CD4-positive, alpha-beta memory T cell (primary cell): Measurements from ENCODE around the gene TIGD7. TPM values are rescaled to one million over a fixed set of nuclear protein-coding genes. Genes with fewer than 3 reads are reported as not detected.

Source experiments
- CTCF ChIA-PET: fragments of 350-600 bp; sonication (Branson Sonifier 250); formaldehyde crosslinking; loops from one replicate; lab custom pipeline; 2021; ENCODE audit warnings: inconsistent platforms; ENCODE audit not compliant: partially characterized antibody; lab: Charles Lee
- POLR2A ChIA-PET: fragments of 350-600 bp; sonication (Branson Sonifier 250); formaldehyde crosslinking; loops from one replicate; lab custom pipeline; 2021; ENCODE audit not compliant: partially characterized antibody; lab: Charles Lee
- DNase-seq, 5 donors: peaks; one replicate each; pipeline versions ENCODE4 v3.0.0 to v3.0.0-alpha.2; 2020 to 2022; ENCODE audit warnings: mixed read lengths in 1 of 5
- H3K27ac ChIP-seq: one replicate; pipeline ENCODE4 v1.7.0; 2013; ENCODE audit warnings: low read depth, low read length
- H3K27me3 ChIP-seq: 2 replicates; pipeline ENCODE4 v1.7.0; 2013; ENCODE audit warnings: mild to moderate bottlenecking, low read length, moderate library complexity; ENCODE audit not compliant: insufficient read depth
- H3K36me3 ChIP-seq: 2 replicates; pipeline ENCODE4 v1.7.0; 2013; ENCODE audit warnings: mild to moderate bottlenecking, low read length, moderate library complexity; ENCODE audit not compliant: insufficient read depth
- H3K4me1 ChIP-seq: 2 replicates; pipeline ENCODE4 v1.7.0; 2013; ENCODE audit warnings: mild to moderate bottlenecking, low read length, moderate library complexity; ENCODE audit not compliant: insufficient read depth
- H3K4me3 ChIP-seq, 2 donors: one replicate each; pipeline ENCODE4 v1.7.0; 2013; ENCODE audit warnings: low read length in 2 of 2, mild to moderate bottlenecking in 1 of 2
- H3K9me3 ChIP-seq, 2 donors: one replicate each; pipeline ENCODE4 v1.7.0; 2013; ENCODE audit warnings: low read length in 2 of 2, control low read depth in 1 of 2; ENCODE audit not compliant: control insufficient read depth in 1 of 2
- H3K27ac Mint-ChIP-seq, 7 donors: one replicate each; pipeline ENCODE4 v1.8.0; 2020 to 2021; ENCODE audit warnings: mixed read lengths in 7 of 7, mild to moderate bottlenecking in 6 of 7, inconsistent platforms in 3 of 7, moderate library complexity in 3 of 7
- H3K27me3 Mint-ChIP-seq, 2 donors: one replicate each; pipeline ENCODE4 v1.8.0; 2020 to 2021; ENCODE audit warnings: mixed read lengths in 2 of 2
- H3K36me3 Mint-ChIP-seq, 2 donors: one replicate each; pipeline ENCODE4 v1.8.0; 2020 to 2021; ENCODE audit warnings: mixed read lengths in 2 of 2, inconsistent platforms in 1 of 2, mild to moderate bottlenecking in 1 of 2
- H3K4me1 Mint-ChIP-seq, 4 donors: one replicate each; pipeline ENCODE4 v1.8.0; 2020 to 2021; ENCODE audit warnings: mixed read lengths in 4 of 4, mild to moderate bottlenecking in 1 of 4
- H3K4me3 Mint-ChIP-seq, 8 donors: one replicate each; pipeline ENCODE4 v1.8.0; 2020 to 2021; ENCODE audit warnings: mixed read lengths in 8 of 8, mild to moderate bottlenecking in 7 of 8, moderate library complexity in 6 of 8, inconsistent platforms in 3 of 8
- H3K9me3 Mint-ChIP-seq, 8 donors: one replicate each; pipeline ENCODE4 v1.8.0; 2020 to 2021; ENCODE audit warnings: mixed read lengths in 8 of 8, mild to moderate bottlenecking in 5 of 8, inconsistent platforms in 3 of 8, moderate library complexity in 1 of 8
- intact Hi-C: fragments of 100-400 bp; cut with micrococcal nuclease; formaldehyde crosslinking; loops from one replicate; pipeline ENCODE4 v1.15.1; 2023
- polyA plus RNA-seq, 2 donors: library from polyadenylated mRNA; unstranded; fragments of 300-500 nt; fragmentation: Illumina TruSeq; gene quantifications; one replicate each; pipeline ENCODE4 v1.2.3, GENCODE V29; 2021
- total RNA-seq, 2 experiments: library from RNA; stranded (reverse); gene quantifications; one replicate each; pipeline ENCODE4 v1.2.3, GENCODE V29; 2021

The TIGD7 gene
- total and polyA plus RNA-seq, 4 experiments from 2014 or later: 3.2 to 19.0 (median 8.8) TPM

- intact Hi-C loops: no loop called here
- Histone ChIP-seq H3K27ac (no peak overlapping the region), H3K36me3 (no peaks in the 10 kb centered on the region), H3K9me3 (no peaks in the 10 kb centered on the region), H3K4me3 (no peak overlapping the region), H3K4me1 (peaks cover 15% of the 10 kb centered on the region), H3K27me3 (no peaks in the 10 kb centered on the region)
- Mint-ChIP-seq H3K27ac (no peak overlapping the region), H3K4me3 (no peak overlapping the region), H3K36me3 (peaks cover 0 to 15% of the 10 kb centered on the region in 2 donors), H3K27me3 (no peaks in the 10 kb centered on the region), H3K9me3 (peaks cover 0 to 5% (median 1%) of the 10 kb centered on the region in 8 donors), H3K4me1 (peaks cover 16 to 29% (median 23%) of the 10 kb centered on the region in 4 donors)
- ChIA-PET POLR2A (interaction anchor here (1.6 kb wide), 1 partner anchor 141 kb away, joined by 4 read pairs; the partner anchor contains the start of genes ZNF174 and ZSCAN32), CTCF (no interaction called here)
- DNase-seq: no peak
Measured at GRCh38 chr16:3259836-3260235, 45.4 kb downstream of the TIGD7 start.

- Histone ChIP-seq H3K9me3 (no peaks in the 10 kb centered on the region), H3K27ac (no peak overlapping the region), H3K4me3 (no peak overlapping the region), H3K36me3 (no peaks in the 10 kb centered on the region), H3K4me1 (no peaks in the 10 kb centered on the region), H3K27me3 (no peaks in the 10 kb centered on the region)
- H3K27ac Mint-ChIP-seq: no peak overlapping the region
- peaks cover 0 to 2% of the 10 kb centered on the region in 2 donors for H3K27me3 Mint-ChIP-seq
- no peak overlapping the region for H3K4me3 Mint-ChIP-seq
- no peaks in the 10 kb centered on the region for H3K36me3 Mint-ChIP-seq
- peaks cover 0 to 2% (median 0%) of the 10 kb centered on the region in 8 donors for H3K9me3 Mint-ChIP-seq
- ChIA-PET CTCF (interaction anchor here (1.5 kb wide), 1 partner anchor 26 kb away, joined by 3 read pairs; no protein-coding TSS in a partner anchor), POLR2A (no interaction called here)
- peaks cover 3 to 5% (median 4%) of the 10 kb centered on the region in 4 donors for H3K4me1 Mint-ChIP-seq
- intact Hi-C loops: no loop called here
- no peak for DNase-seq
Measured at GRCh38 chr16:3256866-3257465, 48.3 kb downstream of the TIGD7 start.

- H3K4me1 ChIP-seq: no peaks in the 10 kb centered on the region
- CTCF ChIA-PET: no interaction called here
Measured at GRCh38 chr16:3256146-3256865, 48.9 kb downstream of the TIGD7 start, which contains the start of gene MEFV. TSS of gene MEFV (minus strand) at chr16:3256633. CDS start at chr16:3256587, 46 bp downstream.

GRCh38 chr16:3254309-3254708, 50.9 kb downstream of the TIGD7 start:
- intact Hi-C loops: no loop called here
- no peak for DNase-seq
- H3K4me1 ChIP-seq: no peaks in the 10 kb centered on the region
- H3K27me3 Mint-ChIP-seq: peaks cover 0 to 2% of the 10 kb centered on the region in 2 donors
- no peaks in the 10 kb centered on the region for H3K36me3 ChIP-seq
- POLR2A ChIA-PET: interaction anchor here (2.3 kb wide), 1 partner anchor 9 kb away, joined by 9 read pairs; no protein-coding TSS in a partner anchor
- CTCF ChIA-PET: no interaction called here
- H3K4me1 Mint-ChIP-seq: peaks cover 0 to 1% (median 0%) of the 10 kb centered on the region in 4 donors
- H3K4me3 Mint-ChIP-seq: no peak overlapping the region
- H3K4me3 ChIP-seq: no peak overlapping the region
- H3K9me3 ChIP-seq: no peaks in the 10 kb centered on the region
- H3K27ac Mint-ChIP-seq: no peak overlapping the region
- no peaks in the 10 kb centered on the region for H3K36me3 Mint-ChIP-seq
- no peaks in the 10 kb centered on the region for H3K27me3 ChIP-seq
- H3K27ac ChIP-seq: no peak overlapping the region
- no peaks in the 10 kb centered on the region for H3K9me3 Mint-ChIP-seq

More at GRCh38 chr16:3256146-3256865, 48.9 kb downstream of the TIGD7 start, which contains the start of gene MEFV:
- H3K27me3 Mint-ChIP-seq: peaks cover 0 to 2% of the 10 kb centered on the region in 2 donors
- no peaks in the 10 kb centered on the region for H3K9me3 Mint-ChIP-seq
- no peaks in the 10 kb centered on the region for H3K36me3 Mint-ChIP-seq
- no peaks in the 10 kb centered on the region for H3K36me3 ChIP-seq
- H3K27ac ChIP-seq: no peak within 1 kb of the TSS
- H3K4me3 Mint-ChIP-seq: no peak within 1 kb of the TSS
- no peak within 1 kb of the TSS for H3K4me3 ChIP-seq
- H3K4me1 Mint-ChIP-seq: peaks cover 0 to 2% (median under 1%) of the 10 kb centered on the region in 4 donors
- H3K27me3 ChIP-seq: no peaks in the 10 kb centered on the region
- H3K9me3 ChIP-seq: no peaks in the 10 kb centered on the region
- intact Hi-C loops: no loop called here
- no peak for DNase-seq
- H3K27ac Mint-ChIP-seq: no peak within 1 kb of the TSS
- POLR2A ChIA-PET: interaction anchor here (0.7 kb wide), 1 partner anchor 8 kb away, joined by 5 read pairs; no protein-coding TSS in a partner anchor

GRCh38 chr16:3252967-3253366, 52.3 kb downstream of the TIGD7 start:
- H3K27ac Mint-ChIP-seq: no peak overlapping the region
- no peaks in the 10 kb centered on the region for H3K27me3 ChIP-seq
- no peak overlapping the region for H3K27ac ChIP-seq
- no peaks in the 10 kb centered on the region for H3K36me3 ChIP-seq
- ChIA-PET POLR2A (no interaction called here), CTCF (interaction anchor here (1.2 kb wide), 1 partner anchor 123 kb away, joined by 3 read pairs; no protein-coding TSS in a partner anchor)
- H3K4me1 Mint-ChIP-seq: no peaks in the 10 kb centered on the region
- no peaks in the 10 kb centered on the region for H3K9me3 ChIP-seq
- H3K4me3 Mint-ChIP-seq: no peak overlapping the region
- peaks cover 0 to 2% of the 10 kb centered on the region in 2 donors for H3K27me3 Mint-ChIP-seq
- DNase-seq: no peak
- no peaks in the 10 kb centered on the region for H3K36me3 Mint-ChIP-seq
- H3K4me3 ChIP-seq: no peak overlapping the region
- no peaks in the 10 kb centered on the region for H3K9me3 Mint-ChIP-seq
- intact Hi-C loops: no loop called here
- no peaks in the 10 kb centered on the region for H3K4me1 ChIP-seq

- no peak for DNase-seq
- intact Hi-C loops: no loop called here
- H3K27me3 Mint-ChIP-seq: peaks cover 0 to 2% of the 10 kb centered on the region in 2 donors
- H3K9me3 Mint-ChIP-seq: peaks cover 0 to 3% (median 0%) of the 10 kb centered on the region in 8 donors
- no peak overlapping the region for H3K4me3 Mint-ChIP-seq
- H3K4me1 ChIP-seq: no peaks in the 10 kb centered on the region
- POLR2A ChIA-PET: interaction anchor here (1.0 kb wide), 1 partner anchor 208 kb away, joined by 3 read pairs; no protein-coding TSS in a partner anchor
- H3K4me3 ChIP-seq: no peak overlapping the region
- H3K4me1 Mint-ChIP-seq: no peaks in the 10 kb centered on the region
- H3K36me3 ChIP-seq: no peaks in the 10 kb centered on the region
- no peak overlapping the region for H3K27ac ChIP-seq
- CTCF ChIA-PET: no interaction called here
- no peaks in the 10 kb centered on the region for H3K9me3 ChIP-seq
- no peaks in the 10 kb centered on the region for H3K36me3 Mint-ChIP-seq
- H3K27ac Mint-ChIP-seq: no peak overlapping the region
- no peaks in the 10 kb centered on the region for H3K27me3 ChIP-seq
Measured at GRCh38 chr16:3249451-3249850, 55.8 kb downstream of the TIGD7 start.

- H3K27ac Mint-ChIP-seq: no peak overlapping the region
- no peaks in the 10 kb centered on the region for H3K27me3 ChIP-seq
- no peaks in the 10 kb centered on the region for H3K4me1 Mint-ChIP-seq
- H3K36me3 Mint-ChIP-seq: no peaks in the 10 kb centered on the region
- H3K27me3 Mint-ChIP-seq: peaks cover 0 to 2% of the 10 kb centered on the region in 2 donors
- intact Hi-C loops: no loop called here
- no peaks in the 10 kb centered on the region for H3K9me3 ChIP-seq
- ChIA-PET POLR2A (no interaction called here), CTCF (no interaction called here)
- no peak overlapping the region for H3K4me3 ChIP-seq
- no peak overlapping the region for H3K27ac ChIP-seq
- no peaks in the 10 kb centered on the region for H3K36me3 ChIP-seq
- peaks cover 0 to 3% (median 0%) of the 10 kb centered on the region in 8 donors for H3K9me3 Mint-ChIP-seq
- no peak for DNase-seq
- no peak overlapping the region for H3K4me3 Mint-ChIP-seq
- no peaks in the 10 kb centered on the region for H3K4me1 ChIP-seq
Measured at GRCh38 chr16:3249020-3249419, 56.2 kb downstream of the TIGD7 start.
